Esophagus squamous epithelium (tissue), 4 donors: ENCODE data around the gene SRP68.

Source experiments
- POLR2A ChIP-seq, 4 donors: fragments of 450-650 bp; IDR thresholded peaks; one replicate each; pipeline ENCODE4 v1.6.1; 2017; ENCODE audit warnings: antibody characterized with exemption in 4 of 4, mild to moderate bottlenecking in 4 of 4, moderate library complexity in 3 of 4
- TF ChIP-seq, protein P1 (sequence below), 6 experiments: fragments of 450-650 bp in 4 of 6; fragments of 200-600 bp in 2 of 6; sonication (generic) in 2 of 6; IDR thresholded peaks; one replicate each; pipeline ENCODE4 v1.5.1; 2016 to 2019; ENCODE audit warnings: antibody characterized with exemption in 6 of 6, mild to moderate bottlenecking in 4 of 6, moderate library complexity in 4 of 6

DNA sequence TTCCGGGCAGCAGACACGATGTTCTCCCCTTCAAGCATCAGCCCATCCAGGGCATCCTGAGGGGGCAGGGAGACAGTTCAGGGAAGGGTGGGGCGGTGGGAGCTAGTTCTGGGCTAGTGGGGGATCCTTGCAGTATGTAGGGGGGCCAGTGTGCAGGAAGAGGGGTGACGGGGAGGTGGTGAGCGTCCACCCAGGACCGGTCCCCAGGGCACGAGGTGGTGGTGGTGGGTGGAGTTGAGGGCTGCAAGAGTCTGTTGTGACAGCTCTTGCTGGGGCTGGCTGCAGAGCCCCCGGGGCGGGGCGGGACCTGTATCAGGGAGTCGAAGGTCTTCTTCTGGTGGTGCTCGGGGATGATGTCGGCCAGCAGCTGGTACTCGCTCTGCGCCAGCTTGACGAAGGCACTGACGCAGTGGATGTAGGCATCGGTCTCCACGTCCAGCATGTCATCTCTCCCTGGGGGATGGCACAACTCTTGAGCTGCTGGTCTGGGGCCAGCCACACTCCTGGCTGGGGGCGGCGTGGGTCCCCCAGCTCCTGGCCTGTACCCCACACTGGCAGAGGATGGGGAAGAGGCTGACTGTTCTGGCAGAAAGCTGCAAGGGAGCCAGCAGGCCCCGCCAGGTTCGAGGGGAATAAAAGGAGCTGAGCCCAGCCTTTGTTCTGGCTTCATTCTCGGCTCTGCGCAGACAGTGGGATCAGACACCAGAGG, 16.7 kb upstream of the SRP68 start:
- TF ChIP-seq, protein P1, sequence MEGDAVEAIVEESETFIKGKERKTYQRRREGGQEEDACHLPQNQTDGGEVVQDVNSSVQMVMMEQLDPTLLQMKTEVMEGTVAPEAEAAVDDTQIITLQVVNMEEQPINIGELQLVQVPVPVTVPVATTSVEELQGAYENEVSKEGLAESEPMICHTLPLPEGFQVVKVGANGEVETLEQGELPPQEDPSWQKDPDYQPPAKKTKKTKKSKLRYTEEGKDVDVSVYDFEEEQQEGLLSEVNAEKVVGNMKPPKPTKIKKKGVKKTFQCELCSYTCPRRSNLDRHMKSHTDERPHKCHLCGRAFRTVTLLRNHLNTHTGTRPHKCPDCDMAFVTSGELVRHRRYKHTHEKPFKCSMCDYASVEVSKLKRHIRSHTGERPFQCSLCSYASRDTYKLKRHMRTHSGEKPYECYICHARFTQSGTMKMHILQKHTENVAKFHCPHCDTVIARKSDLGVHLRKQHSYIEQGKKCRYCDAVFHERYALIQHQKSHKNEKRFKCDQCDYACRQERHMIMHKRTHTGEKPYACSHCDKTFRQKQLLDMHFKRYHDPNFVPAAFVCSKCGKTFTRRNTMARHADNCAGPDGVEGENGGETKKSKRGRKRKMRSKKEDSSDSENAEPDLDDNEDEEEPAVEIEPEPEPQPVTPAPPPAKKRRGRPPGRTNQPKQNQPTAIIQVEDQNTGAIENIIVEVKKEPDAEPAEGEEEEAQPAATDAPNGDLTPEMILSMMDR (IDR thresholded peaks at IDR 0.05), result no peak
- no peak for TF ChIP-seq POLR2A (IDR thresholded peaks at IDR 0.05)
